ENCODE results near the gene TMEM131L.
A peak's percentile ranks its signal among the peaks of the same experiment; 100 is the strongest.

TMEM131L gene

DNA sequence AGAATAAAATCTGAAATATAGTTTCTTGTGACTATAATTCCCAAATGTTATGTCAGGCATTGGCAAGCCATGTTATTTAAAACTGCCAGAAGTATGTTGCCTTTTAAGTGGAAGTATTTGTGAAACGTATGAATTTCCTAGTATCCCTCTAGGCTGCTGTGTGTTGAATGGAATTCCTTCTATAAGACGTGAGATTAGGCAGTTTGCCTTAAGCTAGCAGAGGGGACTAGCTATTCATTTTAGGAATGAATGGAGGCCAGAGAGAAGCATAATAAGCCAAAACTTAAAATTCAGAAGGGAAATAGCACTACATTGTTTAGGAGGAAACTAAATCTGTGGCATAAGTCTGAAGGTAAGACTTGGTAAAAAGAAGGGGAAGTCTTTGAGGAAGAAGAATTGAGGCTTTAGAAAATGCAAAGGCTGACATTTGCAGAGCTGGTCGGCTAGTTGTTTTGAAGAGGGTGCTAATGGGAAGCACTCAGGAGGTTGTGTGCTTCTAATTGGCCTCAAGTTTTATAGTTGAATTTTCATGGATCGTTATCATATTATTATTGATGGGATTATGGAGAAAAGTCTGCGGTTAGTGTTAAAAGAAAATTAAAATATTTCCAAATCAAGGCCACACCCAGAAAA lies 57.1 kb downstream of the TMEM131L start:
- no peak for DNase-seq

DNA sequence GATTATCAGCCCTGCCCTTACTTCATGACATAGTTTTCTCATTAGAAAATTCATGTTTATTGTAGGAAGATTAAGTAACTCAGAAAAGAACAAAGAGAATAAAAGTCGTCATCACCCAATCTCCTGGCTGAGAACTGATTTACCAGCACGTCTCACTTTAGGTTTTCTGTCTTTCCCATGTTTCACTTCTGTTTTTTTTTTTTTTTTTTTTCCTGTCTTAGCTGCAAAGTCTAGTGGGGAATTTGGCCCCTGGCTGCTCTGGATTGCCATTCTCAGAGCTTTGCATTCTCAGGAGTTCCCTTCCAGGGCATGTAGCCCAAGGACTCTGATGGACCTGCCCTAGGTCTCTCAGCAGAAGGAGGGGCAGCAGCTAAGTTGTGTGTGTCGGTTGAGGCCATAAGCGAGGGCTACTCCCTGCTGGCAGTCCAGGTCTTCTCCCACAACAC lies 57.8 kb downstream of the TMEM131L start:
- DNase-seq = no peak

DNA sequence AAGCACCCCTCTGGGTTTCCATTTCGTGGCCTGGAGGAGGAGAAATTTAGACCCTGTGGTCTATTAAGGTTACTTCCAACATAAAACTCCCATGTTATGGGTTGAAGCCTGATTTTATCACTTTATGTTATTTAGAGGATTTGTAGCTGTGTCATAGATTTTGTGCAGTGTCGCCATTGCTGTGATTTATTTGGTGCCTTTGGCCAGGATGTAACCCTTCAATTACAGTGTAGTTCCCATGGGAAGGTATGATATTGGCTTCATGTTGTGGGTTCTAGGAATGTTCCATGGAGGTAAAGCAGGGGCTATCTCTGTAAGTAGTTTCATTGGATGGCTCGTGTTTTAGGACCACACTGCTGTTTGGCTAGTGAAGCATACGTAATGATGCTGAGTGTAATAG lies 58.5 kb downstream of the TMEM131L start:
- DNase-seq = no peak

DNA sequence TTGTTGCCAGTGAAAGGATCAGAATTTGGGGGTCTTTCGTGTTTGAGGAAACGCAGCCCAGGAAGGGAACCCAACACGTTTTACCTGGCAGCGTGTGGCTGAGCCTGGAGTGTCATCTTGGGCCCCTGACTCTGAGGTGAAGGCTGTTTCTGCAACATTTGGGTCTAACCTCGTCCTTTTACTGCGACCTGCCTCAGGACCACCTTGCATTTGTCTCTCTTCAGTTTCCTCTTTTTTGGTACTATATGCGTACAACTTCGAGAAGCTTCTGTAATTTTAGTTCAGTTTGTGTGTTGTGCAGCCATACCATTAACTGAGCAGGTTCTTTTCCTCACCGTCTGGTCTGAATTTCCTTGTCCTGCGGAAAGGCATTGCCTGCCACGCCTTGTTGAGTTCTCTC lies 61.5 kb downstream of the TMEM131L start:
- no peak for DNase-seq

DNA sequence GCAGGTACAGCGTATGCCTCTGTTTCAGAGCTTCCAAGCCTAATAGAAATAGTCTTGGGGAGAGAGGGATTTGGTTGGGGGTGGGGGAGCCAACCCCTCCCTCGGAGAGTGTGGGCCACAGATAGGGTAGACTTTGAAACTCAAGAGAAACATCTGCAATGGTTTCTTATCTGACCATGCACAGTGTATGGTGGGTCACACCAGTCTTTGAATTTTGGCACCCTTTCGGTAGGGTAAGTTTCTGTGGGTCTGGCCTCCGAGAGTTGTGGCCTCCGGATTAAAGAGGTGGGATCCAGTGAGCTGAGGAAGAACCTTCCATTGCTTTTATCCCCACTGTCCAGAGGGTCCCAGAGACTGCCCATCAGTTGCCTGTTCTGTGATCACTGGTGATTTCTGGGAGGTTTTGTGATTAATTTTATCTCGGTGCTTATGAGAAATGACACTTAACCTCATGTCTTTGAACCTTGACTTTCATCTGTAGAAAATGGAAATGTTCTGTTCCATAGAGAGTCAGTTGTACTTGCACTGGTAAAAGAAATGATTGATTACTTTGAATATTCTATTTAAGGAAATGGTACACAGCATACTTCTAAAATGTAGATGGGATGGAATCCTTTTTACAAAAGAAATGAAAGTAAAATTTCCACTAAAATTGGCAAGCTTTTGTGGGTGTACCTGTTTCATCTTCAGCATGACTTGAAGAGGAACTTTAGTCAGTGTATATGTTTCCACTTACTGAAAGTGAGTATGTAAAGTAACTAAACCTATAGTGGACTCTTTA lies 62.7 kb downstream of the TMEM131L start:
- no peak for DNase-seq

DNA sequence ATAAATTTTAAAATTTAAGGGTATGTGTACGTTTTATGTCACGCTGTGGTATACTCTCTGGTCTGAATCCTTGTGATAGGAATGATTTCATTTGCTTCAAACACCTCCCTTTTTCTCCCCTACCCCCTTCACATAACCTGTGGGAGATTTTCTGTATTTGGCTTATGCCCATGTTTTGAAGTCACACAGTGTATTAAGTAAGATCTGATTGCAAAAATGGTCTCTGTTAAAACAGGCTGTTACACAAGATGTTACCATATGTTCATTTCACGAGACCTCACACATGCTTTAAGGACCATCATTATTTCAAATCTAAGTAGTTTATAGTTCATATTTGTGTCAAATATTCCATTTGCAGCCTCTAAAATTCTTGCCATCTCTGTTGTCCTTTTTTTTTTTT lies 63.5 kb downstream of the TMEM131L start:
- DNase-seq = no peak

DNA sequence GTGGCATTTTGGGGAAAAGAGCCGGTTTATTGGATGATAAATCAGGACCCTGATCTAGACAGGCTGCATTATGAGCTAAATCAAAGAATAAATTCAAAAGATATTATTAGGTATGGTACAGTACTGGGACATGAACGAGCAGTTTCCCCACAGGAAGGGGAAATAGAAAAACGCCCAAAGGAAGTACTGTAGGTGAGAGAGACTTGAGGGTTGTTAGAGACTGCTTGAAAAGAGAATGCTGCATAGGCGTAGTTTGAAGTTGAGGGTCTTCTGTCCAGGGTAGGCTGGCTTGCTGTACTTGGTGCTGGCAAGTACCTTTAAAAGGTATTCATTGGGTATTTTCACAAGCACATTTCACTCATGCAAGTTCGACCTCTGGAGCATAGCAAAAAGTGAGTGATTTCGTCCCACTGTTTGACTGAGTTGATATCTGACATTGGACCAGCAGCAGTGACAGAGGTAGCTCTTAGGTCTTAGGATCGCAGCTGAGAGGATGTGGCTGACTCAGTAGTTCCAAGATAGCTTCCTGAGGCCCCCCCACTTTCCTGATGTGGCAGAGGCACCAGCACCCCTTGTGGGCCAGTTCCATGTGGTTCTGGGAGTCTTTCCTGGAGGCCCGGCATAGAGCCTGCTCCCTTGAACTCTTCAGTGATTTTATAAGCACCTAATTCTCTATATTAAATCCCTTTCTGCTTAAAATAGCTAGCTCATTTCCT lies 64.3 kb downstream of the TMEM131L start:
- DNase-seq = no peak

DNA sequence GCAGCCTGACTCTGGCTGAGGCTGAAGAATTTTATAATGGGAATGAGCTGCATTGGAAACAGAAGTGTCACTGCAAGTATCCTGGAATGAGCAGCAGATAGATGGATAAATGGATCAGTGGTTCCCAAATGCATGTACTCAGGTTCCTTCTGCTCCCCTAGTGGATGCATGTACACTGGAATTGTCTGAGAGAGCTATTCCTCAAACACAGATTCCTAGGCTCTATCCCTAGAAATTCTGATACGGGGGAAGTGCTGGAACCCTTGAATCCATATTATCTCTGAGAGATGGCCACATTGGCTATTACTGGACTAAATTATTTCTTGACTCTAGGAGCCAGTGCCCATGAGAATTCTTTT lies 64.8 kb downstream of the TMEM131L start:
- DNase-seq = no peak

DNA sequence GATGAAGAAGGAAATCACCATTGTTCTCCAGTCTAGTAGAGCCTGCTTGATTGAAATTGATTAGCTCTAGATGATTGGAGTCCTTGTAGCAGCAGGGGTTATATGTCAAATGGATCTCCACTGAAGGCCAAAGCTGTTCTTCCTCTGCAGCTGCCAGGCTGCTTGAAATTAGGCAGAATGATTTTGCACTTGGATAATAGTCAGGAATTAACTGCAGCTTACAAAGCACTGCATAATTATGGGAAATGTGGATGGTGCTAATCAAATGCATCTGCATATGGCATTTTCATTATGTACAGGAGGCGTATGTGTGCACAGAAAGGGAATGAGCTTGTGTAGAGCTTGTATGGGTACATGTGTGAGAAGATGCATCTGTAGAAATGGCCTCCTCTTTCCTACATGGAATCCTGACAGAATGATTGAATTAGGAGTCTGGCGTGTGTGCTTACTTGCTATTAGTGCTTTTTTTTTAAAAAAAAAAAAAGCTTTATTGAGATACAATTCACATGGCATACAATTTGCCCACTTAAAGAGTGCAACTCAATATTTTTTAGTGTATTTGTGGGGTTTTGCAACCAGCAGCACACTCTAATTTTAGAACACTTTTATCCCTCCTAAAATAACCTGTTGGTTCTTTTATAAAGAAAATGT lies 65.9 kb downstream of the TMEM131L start:
- DNase-seq = peak; percentile 36

DNA sequence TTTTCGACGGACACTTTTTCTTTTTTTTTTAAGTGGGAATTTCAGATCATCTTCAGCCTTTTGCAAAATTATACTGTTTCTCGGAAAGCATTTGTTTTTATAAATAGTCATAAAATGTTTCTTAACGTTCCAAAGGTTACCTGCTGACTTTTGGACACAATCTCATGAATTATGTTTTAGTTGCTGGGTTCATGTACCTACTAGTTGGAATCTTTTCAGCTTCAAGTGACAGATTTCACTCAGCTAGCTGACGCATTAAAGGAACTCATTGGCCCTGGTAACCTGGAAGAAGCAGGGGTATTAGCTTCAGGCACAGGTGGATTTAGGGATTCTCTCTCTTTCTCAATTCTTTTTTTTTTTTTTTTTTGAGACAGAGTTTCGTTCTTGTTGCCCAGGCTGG lies 66.5 kb downstream of the TMEM131L start:
- DNase-seq = no peak

DNA sequence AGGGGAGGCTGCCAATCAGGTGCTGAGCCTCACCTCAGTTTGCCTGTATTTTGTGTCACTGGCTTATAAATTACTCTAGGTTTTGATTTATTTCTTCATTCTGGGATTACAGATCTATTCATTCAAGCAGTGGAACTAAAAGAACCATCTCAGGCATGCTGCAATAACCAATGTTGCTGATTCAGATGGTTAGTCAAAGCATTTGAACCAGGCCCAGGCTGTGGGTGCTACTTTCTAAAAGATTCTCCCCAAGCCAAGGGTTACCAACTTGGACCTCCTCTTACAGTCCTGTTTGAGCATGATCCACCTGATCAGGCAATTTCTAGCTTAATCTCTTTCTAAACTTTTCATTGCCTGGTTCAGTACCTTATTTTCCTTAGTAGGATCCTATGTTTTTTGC lies 67.2 kb downstream of the TMEM131L start:
- DNase-seq = no peak

DNA sequence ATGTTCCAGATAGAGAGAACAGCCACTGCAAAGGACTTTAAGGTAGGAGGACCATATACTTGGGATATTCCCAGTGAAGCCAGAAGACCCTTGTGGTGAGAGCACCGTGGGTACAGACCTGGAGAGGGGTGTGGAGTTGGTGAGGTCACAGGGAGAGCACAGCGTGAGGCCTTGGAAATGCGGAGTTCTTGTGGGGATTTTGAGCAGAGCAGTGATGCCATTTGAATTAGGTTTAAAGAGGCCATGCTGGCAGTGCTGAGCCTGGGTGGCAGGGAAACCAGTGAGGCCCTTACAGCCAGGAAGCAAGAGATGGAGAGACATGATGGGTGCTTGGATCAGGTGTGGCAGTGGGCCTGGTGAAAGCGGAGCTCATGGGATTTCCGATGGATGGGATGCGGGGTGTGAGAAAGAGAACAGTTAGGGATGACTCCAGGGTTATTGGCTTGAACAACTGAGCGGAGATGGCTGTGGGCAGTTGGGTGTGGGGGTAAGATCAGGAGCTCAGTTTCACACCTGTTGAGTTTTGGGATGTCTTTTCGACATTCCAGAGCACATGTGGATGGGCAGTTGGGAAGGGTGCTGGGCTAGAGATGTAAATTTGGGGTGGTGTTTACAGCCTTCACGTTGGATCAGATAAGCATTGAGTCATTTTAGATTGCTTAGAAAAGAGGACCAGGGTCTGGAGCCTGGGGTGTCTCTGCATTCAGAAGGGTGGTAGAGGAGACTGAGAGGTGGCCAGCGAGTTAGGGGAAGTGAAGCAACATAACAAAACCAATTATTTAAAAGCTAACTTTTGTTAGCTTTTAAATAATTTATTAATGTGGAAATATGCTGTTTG lies 68.9 kb downstream of the TMEM131L start:
- no peak for DNase-seq

DNA sequence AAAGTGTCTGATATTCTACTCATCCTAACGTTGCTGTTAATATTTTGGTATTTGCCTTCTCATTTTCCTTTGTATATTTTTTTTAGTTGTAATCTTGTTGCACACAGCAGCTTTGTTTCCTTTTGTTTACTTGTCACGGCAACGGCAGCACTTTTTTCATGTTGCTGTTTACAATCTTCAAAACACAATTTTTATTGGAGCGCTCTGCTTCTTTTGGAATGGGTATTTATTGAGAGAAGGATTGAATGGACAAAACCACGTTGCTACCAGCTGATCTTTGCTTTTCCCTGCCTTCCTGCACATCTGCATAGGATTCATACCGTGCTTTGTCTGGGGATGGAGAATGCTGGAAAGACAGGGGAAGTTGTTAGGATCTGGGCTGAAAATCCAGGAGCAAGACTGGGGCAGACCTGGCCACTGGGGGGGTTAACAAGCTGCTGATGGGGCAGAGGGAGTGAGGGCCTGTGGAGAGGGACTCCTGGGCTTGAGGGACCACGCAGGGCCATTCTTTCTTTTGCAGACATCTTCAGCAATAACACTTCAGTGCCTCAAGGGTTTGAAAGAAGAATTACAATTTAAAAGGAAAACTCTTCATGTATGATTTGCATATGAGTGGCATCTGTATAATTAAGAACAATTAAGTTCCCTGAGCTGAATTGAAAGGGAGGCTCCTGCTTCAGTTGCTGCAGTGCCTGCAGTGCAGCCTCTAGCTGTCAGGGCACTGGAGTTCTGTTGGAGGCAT lies 69.8 kb downstream of the TMEM131L start:
- no peak for DNase-seq

DNA sequence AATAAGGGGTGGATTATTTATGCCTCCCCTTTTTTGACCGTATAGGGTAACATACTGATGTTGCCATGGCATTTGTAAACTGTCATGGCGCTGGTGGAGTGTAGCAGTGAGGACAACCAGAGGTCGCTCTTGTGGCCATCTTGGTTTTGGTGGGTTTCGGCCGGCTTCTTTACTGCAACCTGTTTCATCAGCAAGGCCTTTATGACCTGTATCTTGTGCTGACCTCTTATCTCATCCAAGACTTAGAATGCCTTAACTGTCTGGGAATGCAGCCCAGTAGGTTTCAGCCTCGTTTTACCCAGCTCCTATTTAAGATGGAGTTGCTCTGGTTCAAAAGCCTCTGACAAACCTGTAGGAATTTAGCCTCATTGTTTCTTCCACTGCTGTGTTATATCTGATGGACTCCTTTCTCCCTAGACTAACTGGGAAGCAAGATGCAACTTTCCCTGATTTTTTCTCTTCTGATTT lies 71.4 kb downstream of the TMEM131L start:
- DNase-seq = no peak

DNA sequence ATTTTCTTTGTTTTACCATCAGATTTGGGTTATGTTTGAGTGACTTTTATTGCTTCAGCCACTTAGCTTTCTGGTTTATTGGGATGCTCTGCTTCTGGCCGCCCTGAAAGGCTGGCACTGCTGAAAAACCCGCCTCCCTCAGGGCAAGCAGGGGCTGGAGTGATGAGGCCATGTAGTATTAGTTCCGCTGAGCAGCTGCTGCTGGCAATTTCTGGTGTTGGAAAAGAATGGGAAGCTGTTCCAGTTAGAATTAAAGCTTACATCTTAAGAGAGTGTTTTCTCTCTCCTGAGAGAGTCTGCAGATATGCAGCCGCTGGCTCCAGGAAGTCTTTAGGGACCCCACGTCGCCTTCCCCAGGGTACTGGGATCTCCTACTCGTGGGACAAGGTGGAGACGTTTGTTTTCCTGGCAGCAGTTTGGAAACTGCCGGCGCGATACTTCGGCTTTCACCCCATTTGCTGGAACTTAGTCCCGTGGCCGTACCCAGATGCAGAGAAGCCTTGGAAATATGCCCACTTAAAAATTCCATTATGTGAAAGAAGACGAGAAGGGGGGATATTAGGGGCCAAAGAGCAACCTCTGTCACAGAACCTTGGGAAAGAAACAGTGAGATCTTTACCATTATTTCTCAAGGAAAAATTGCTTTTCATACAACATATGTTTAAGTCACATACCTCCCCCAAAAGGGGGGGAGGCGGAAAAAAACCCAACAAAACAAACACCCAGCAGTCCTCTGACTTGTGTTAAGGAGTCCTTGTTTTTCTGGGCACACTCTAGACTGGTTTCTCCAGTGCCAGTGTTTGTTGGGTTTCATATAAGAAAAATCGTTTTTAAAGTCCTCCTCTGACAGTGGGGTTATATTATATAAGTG lies 72.6 kb downstream of the TMEM131L start:
- no peak for DNase-seq

DNA sequence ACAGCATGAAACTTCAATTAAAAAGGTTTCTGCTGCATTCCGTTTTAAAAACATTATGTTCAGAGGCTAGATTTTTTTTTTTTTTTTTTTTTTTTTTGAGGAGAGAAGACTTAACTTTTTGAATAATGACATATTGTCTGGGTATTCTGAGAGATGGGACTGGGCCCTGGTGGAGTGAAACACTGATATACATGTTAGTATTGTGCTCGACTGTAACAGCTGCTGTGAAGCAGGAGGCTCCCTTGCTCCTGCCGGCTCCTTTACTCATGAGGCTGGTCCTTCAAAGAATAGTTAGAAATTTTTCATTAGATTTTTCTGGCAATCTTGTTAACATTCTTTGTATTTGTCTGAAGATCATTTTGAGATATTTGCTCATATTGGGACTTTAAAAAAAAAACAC lies 73.3 kb downstream of the TMEM131L start:
- no peak for DNase-seq

DNA sequence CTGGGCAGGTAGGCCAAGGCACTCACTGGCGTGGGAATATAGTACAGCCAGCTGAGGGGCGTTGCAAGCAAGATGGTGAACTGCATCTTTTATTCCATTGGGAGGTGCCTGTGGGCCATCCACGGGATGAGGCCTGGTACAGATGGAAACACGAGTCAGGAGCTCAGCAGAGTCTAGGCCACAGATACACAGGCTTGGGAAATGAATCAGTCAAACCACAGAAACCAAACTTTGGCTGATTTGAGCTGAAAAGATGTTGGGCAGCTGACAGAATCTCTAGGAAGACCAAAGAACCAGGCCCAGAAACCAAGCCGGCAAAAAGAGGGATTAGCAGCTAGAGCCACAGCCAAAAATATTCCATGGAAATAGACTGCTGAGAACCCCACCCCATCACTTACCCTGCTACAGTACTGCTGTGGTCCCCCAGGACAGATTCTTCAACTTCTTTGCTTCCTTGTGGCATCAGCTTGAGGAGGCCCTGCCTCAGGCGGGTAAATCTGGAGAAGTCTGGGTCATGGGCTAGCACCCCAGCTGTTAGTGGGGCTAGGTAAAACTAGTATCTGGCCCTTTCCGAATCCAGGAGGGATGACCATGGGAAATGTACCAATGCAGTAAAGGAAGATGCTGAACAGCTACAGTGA lies 75.4 kb downstream of the TMEM131L start:
- DNase-seq = no peak

DNA sequence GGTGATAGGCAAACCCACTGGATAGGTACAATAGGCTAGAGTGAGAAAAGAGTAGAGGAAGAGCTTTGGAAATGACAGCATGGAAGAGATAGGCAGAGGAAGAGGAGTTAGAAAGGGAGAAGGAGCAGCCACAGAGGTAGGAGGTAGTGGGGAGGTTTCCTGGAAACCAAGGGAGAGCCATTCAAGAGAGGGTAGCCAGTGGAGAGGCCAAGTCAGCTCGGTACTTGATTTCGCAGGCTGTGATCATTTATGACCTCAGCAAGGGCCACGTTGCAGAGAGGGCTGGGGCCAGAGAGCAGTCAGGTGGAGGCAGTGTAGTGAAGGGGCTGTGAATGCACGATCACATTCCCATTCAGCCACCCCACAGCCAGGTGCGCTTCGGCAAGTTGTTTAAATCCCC lies 76.0 kb downstream of the TMEM131L start:
- no peak for DNase-seq

DNA sequence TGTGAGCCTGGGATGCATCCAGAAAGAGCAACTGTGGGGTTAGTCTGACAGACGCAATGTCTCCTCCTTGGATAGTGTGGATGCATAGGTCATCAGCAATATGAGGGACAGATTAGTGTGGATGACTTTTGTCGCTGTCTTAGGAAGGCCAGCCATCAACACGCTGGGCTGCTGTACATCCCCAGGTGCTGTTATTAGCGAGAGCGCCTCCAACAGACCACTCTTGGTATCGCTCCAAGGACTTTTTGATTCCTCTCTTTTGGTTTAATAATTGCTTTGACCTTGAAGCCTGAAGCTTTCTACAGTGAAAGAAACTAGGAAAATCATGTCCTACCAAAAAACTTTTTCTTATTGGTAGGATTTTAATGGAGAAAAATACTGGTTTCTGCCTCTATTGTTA lies 76.7 kb downstream of the TMEM131L start:
- no peak for DNase-seq

DNA sequence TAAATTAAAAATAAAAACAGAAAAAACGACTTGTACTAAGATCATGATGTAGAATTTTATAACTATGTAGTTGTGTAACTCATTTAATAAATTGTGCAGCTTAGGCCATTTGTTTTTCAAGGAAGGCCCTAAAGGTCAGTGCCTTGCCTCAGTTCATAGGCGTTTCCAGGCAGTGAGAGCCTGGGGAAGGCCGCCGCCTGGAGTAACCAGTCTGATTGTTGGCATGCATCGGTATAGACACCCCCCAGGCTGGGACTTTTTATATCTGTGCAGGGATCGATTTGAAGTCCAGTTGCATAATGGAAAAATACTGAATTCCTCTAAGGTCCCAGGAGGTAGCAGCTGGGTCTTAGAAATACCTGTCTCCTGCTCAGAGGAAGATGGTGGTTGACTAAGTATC lies 77.2 kb downstream of the TMEM131L start:
- no peak for DNase-seq

All from NCI-H1417 treated with DMSO at 0.1 percent for 48 hours (cell line).